Chondrocyte (in vitro differentiated cells): ENCODE results near the gene PHETA2. TPM values are rescaled to one million over a fixed set of nuclear protein-coding genes. Genes with fewer than 3 reads are reported as not detected.
A peak's percentile ranks its signal among the peaks of the same experiment; 100 is the strongest.

ENCODE experiments used
- DNase-seq: peaks from one replicate; pipeline ENCODE4 v3.0.0; 2021; ENCODE audit warnings: mixed read lengths, low spot score
- H3K27ac Mint-ChIP-seq: one replicate; pipeline ENCODE4 v1.8.0; 2021; ENCODE audit warnings: mild to moderate bottlenecking, moderate library complexity, mixed read lengths; ENCODE audit not compliant: unreplicated experiment
- H3K27me3 Mint-ChIP-seq: 2 replicates; pipeline ENCODE4 v1.8.0; 2021; ENCODE audit warnings: low read depth, mixed read lengths
- H3K36me3 Mint-ChIP-seq: 2 replicates; pipeline ENCODE4 v1.8.0; 2021; ENCODE audit warnings: low read depth, mixed read lengths
- H3K4me1 Mint-ChIP-seq: 2 replicates; pipeline ENCODE4 v1.8.0; 2021; ENCODE audit warnings: low read depth, mild to moderate bottlenecking, mixed read lengths
- H3K4me3 Mint-ChIP-seq: one replicate; pipeline ENCODE4 v1.8.0; 2021; ENCODE audit warnings: mild to moderate bottlenecking, moderate library complexity, mixed read lengths; ENCODE audit not compliant: unreplicated experiment
- H3K9me3 Mint-ChIP-seq: 2 replicates; pipeline ENCODE4 v1.8.0; 2021; ENCODE audit warnings: low read depth, mixed read lengths
- total RNA-seq: library from RNA; stranded (reverse); gene quantifications from 3 replicates; pipeline ENCODE4 v1.2.1, GENCODE V29; 2021
- TF ChIP-seq, protein P1 (sequence below): fragments of 200-600 bp; sonication (generic); IDR thresholded peaks from 2 replicates; pipeline ENCODE4 v1.5.0; 2021; ENCODE audit warnings: antibody characterized with exemption, mild to moderate bottlenecking, moderate library complexity

PHETA2 gene
- total RNA-seq, 1 donor from 2014 or later: 1.4 TPM

DNA sequence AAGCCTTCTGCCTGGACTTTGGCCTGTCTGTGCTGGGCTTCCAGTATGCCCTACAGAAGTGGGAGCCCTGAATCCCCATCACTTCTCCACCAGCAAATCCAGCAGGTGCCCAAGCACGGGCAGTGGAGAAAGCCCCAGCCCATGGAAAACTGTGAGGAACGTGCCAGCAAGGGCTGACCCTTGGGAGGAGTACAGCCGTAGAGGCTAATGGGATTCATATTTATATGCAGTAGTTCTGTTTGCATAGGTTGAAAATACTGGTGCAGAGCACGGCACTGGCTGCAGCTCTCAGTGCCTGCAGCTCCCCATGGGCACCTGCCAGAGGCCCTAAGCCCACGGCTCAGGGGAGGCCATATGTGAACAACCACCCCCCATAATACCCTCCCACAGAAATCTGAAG lies 13.6 kb upstream of the PHETA2 start:
- H3K27ac Mint-ChIP-seq: no peak overlapping the region
- H3K9me3 Mint-ChIP-seq: peaks cover 24% of the 10 kb centered on the region
- no peaks in the 10 kb centered on the region for H3K4me1 Mint-ChIP-seq
- peaks cover 27% of the 10 kb centered on the region for H3K36me3 Mint-ChIP-seq
- H3K27me3 Mint-ChIP-seq: no peaks in the 10 kb centered on the region
- H3K4me3 Mint-ChIP-seq: no peak overlapping the region
- DNase-seq: peak; percentile 48
- TF ChIP-seq, protein P1, sequence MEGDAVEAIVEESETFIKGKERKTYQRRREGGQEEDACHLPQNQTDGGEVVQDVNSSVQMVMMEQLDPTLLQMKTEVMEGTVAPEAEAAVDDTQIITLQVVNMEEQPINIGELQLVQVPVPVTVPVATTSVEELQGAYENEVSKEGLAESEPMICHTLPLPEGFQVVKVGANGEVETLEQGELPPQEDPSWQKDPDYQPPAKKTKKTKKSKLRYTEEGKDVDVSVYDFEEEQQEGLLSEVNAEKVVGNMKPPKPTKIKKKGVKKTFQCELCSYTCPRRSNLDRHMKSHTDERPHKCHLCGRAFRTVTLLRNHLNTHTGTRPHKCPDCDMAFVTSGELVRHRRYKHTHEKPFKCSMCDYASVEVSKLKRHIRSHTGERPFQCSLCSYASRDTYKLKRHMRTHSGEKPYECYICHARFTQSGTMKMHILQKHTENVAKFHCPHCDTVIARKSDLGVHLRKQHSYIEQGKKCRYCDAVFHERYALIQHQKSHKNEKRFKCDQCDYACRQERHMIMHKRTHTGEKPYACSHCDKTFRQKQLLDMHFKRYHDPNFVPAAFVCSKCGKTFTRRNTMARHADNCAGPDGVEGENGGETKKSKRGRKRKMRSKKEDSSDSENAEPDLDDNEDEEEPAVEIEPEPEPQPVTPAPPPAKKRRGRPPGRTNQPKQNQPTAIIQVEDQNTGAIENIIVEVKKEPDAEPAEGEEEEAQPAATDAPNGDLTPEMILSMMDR: no peak

DNA sequence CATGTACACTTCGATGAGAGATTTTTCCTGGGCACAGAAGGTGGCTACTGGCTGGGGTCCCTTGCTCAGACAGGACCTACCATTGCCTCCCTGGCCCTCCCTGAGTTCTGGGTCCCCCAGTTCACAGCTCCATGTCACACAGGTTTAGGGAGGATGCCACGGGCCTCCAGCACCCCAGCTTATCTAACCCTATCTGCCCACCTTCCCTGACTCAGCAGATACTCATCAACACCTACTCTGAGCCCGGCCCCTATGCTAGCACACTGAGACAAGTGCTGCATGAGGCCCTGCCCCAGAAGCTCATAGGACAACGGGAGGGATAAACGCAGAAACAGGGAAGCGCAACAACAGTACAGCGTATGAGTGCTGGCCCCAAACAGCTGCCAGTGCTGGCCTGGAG lies 13.0 kb upstream of the PHETA2 start:
- Mint-ChIP-seq H3K36me3 (peaks cover 29% of the 10 kb centered on the region), H3K27me3 (no peaks in the 10 kb centered on the region), H3K4me3 (no peak overlapping the region), H3K4me1 (no peaks in the 10 kb centered on the region), H3K9me3 (peaks cover 21% of the 10 kb centered on the region), H3K27ac (no peak overlapping the region)
- TF ChIP-seq, protein P1: no peak
- peak; percentile 40 for DNase-seq

DNA sequence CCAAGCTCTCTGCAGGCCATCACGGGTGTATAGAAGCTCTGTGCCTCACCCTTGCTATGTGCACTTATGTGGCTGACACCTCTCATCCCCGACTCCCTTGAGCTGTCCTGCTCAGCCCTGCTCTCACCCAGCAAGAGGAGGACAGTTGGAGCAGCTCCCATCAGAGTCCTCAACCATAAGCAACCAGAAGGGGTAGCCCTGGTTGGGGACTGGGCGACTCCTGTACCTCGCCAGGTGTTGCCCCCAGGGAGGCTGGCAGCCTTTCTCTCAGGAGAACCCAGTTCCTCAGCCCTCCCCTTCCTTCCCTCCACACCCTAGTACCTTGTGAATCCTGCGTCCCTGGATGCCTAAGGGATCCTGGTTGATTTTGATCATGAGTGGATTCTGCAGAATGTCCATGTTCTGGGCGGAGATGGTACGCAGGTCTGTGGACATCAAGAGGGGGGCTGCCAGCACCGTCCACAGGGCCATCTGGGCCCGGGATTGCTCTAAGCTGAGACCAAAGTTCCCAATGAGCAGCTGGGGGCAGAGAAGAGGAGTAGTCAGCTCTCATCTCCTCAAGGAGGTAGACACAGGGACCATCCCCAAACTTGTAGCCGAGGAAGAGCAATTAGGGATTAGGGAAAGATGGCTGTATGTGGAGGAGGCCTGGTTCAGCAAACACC lies 11.4 kb upstream of the PHETA2 start:
- H3K27ac Mint-ChIP-seq: no peak overlapping the region
- no peaks in the 10 kb centered on the region for H3K4me1 Mint-ChIP-seq
- peaks cover 7% of the 10 kb centered on the region for H3K9me3 Mint-ChIP-seq
- no peaks in the 10 kb centered on the region for H3K27me3 Mint-ChIP-seq
- peak; percentile 48 for DNase-seq
- H3K36me3 Mint-ChIP-seq: peaks cover 25% of the 10 kb centered on the region
- H3K4me3 Mint-ChIP-seq: no peak overlapping the region
- TF ChIP-seq, protein P1: no peak

DNA sequence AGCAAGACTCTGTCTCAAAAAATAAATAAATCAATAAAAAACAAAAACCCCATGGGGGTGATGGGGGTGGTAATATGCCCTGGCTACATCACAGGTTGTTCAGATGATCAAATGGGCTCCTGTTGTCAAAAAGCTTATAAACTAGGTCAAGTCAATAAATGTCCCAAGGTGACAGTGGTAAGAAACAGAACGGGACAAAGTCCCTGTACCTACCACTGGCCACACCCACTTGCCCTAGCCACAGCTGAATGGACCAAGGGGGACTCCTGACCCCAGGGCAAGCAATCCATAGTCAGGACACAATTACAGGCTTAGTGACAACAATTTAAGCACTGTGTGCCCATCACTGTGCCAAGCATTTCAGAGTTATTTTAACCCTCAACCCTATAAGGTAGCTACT lies 9.4 kb upstream of the PHETA2 start:
- H3K4me1 Mint-ChIP-seq: no peaks in the 10 kb centered on the region
- H3K4me3 Mint-ChIP-seq: no peak overlapping the region
- H3K36me3 Mint-ChIP-seq: peaks cover 18% of the 10 kb centered on the region
- no peaks in the 10 kb centered on the region for H3K9me3 Mint-ChIP-seq
- H3K27ac Mint-ChIP-seq: no peak overlapping the region
- DNase-seq: peak; percentile 8
- TF ChIP-seq, protein P1: no peak
- H3K27me3 Mint-ChIP-seq: no peaks in the 10 kb centered on the region

DNA sequence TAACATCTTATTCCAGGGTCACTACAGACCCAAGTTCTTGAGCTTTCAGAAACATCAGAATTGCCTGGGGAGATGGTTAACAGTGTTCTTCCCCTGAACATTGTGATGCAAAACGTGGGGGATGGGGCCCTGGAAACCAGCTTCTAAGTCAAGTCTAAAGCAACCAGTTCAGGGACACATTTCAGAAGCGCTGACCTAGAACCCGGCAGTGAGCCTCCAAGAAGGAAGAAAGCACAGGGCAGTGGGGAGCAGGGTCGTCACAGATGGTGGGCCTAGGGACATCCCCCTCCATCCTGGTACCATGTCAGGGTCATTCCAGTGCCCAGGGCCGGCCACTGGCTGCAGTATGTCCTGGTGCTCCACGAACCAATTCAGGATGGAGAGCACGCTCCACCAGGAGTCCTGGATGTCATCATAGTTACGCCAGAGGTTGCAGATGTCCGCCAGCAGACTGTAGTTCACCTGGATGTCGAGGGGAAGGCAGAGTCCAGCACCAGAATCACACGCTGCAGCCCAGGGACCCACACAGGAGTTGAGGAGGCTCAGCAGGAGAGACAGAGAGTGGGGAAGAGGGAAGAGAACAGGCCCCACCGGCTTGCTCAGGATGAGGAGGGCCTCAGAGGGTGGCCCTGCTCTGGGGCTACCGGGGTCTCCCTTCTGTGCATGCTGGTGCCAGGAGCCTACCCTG lies 8.5 kb upstream of the PHETA2 start:
- Mint-ChIP-seq H3K27me3 (no peaks in the 10 kb centered on the region), H3K4me3 (no peak overlapping the region), H3K36me3 (peaks cover 13% of the 10 kb centered on the region), H3K27ac (no peak overlapping the region), H3K9me3 (no peaks in the 10 kb centered on the region), H3K4me1 (peaks cover 8% of the 10 kb centered on the region)
- peak; percentile 66 for DNase-seq
- TF ChIP-seq, protein P1: no peak
